ENCODE results near the gene TMEM187.

- TF ChIP-seq CTCF (IDR thresholded peaks at IDR 0.05 in 8 of 11, conservative IDR thresholded peaks at IDR 0.05 in 3 of 11) (no peak), POLR2A (IDR thresholded peaks at IDR 0.05) (no peak)
Observed at GRCh38 chrX:153969125-153969903, 3.2 kb upstream of the TMEM187 start.

Data from spleen (tissue), 7 donors.